GM21528 (cell line): ENCODE data around the gene NUAK1.

Experiments
- ATAC-seq: cut with Tn5 transposase; IDR thresholded peaks from one replicate; pipeline ENCODE4 v1.9.1; 2021; ENCODE audit warnings: mild to moderate bottlenecking, moderate library complexity; ENCODE audit not compliant: unreplicated experiment, low FRiP score

The NUAK1 gene

GRCh38 chr12:106138633-106139421, at the start of gene NUAK1:
NUAK1 (minus strand) TSS chr12:106138954; CDS start chr12:106138653, 301 bp downstream.
- no peak for ATAC-seq

GRCh38 chr12:106188256-106188655, 49.5 kb upstream of the NUAK1 start:
- no peak for ATAC-seq

- ATAC-seq: no peak
Measured at GRCh38 chr12:106187842-106188241, 49.1 kb upstream of the NUAK1 start.

DNA sequence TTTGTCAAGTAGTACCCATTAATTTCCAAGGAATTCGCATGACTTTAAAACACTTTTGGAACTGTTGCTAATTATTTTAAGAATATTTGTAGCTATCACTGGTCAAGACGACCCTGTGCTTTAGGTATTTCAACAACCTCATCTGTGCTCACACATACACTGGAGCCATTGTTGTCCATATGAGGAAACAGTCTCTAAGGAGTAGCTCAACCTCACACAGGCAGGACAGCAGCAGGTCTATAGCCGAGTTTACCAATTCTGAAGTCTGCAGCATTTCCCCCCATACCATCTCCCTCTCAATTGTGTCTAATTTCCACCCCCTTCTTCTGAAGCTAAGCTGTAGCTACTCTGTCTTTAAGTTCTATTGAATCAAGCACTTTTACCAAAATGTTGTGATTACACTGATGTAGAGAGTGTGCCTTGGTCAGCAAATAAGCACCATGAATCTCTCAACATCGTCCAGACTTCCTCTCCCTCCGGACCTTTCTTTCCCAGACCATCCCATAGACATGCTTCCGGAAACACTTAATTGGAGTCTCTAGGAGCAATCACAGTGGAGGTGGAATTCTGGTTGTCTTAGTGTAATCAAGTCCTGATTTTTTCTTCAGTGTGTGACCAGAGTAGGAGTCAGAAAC, 48.5 kb upstream of the NUAK1 start:
- no peak for ATAC-seq

DNA sequence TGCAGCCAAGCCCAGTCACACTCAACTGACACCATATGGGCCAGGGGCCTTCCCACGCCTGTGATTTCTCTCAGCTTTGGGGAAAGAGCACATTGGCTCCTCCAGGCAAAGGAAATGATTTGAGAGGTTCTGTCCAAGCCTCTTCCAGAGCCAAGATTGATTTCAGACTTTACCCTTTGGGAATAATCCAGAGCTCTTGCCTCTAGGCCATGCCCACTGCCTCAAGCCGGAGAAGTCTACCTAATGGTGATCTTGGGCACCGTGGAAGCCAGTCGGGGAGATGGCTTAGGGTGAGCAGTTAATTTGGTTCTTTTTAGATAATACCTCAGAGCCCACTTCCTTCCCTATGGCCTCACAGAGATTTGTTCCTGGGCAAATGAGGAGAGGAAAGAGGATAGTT, 45.0 kb upstream of the NUAK1 start:
- ATAC-seq: no peak

- no peak for ATAC-seq
Measured at GRCh38 chr12:106181401-106182114, 42.8 kb upstream of the NUAK1 start.

GRCh38 chr12:106179086-106179485, 40.3 kb upstream of the NUAK1 start:
- ATAC-seq: no peak

GRCh38 chr12:106178562-106178961, 39.8 kb upstream of the NUAK1 start:
- ATAC-seq: no peak

GRCh38 chr12:106176560-106176959, 37.8 kb upstream of the NUAK1 start:
- no peak for ATAC-seq

GRCh38 chr12:106174876-106175275, 36.1 kb upstream of the NUAK1 start:
- no peak for ATAC-seq

DNA sequence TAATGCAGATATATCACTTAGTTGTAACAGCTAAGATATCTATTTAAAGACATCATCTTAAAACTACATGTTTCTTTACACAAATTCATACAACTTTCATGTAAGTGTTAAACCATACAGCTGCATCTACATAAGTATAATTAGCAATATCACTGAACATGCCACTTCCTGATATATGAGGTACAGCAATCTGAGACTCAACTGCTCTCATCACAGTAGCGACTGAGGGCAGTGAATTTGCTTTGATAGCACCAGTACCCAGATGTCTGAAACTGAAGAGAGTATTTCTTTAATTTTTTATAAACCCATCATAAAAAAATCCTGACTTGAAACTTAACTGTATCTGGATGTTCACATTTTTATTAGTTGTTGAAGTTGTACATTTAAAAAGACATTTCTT, 34.7 kb upstream of the NUAK1 start:
- ATAC-seq: no peak

DNA sequence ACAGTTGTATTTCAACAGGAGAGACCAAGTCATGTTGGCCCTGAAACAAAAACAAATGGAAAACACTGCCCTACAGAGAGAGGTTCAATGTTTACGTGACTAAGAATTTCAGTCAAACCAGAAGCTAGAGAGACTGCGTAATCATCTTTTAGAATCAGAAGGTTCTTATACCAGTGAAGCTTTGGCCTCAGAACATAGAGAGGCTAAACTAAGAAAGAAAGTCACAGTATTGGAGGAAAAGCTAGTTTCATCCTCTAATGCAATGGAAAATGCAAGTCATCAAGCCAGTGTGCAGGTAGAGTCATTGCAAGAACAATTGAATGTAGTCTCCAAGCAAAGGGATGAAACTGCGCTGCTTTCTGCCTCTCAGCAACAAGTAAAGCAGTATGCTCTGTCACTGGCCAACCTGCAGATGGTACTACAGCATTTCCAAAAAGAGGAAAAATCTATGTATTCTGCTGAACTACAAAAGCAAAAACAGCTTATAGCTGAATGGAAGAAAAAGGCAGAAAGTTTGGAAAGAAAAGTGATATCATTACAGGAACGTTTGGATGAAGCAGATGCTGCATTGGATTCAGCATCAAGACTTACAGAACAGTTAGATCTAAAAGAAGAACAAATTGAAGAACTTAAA, 32.5 kb upstream of the NUAK1 start:
- no peak for ATAC-seq

GRCh38 chr12:106170285-106170684, 31.5 kb upstream of the NUAK1 start:
- ATAC-seq: no peak

- ATAC-seq: no peak
Measured at GRCh38 chr12:106163712-106164111, 25.0 kb upstream of the NUAK1 start.

DNA sequence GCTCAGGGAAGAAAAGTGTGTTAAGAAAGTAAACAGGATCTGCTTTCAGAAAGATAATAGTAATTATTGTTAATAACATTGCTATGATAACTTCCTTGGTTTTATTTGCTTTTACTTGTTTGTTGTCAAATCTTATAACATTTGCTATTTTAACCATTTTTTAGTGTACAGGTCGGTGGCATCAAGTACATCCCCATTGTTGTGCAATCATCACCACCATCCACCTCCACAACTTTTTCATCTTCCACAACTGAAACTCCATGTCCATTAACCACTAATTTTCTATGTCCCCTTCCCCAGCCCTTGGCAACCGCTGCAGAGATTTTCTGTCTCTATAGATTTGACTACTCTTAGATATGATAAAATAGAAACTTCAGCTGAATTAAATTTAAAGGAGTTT, 22.7 kb upstream of the NUAK1 start:
- no peak for ATAC-seq

GRCh38 chr12:106160915-106161314, 22.2 kb upstream of the NUAK1 start:
- ATAC-seq: no peak

DNA sequence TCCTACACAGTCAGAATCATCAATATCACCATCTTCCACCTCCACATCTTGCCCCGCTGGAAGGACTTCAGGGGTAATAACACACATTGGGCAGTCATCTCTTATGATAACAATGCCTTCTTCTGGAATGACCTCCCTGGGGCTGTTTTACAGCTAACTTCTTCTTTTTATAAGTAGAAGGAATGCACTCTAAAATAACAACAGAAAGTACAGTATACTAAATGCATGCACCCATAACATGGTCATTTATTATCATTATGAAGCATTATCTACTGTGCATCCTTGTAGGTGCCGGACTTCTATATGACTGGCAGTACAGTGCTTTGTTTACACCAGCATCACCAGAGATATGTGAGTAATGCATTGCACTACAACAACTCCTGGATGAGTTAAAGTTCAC, 19.0 kb upstream of the NUAK1 start:
- ATAC-seq: no peak

GRCh38 chr12:106154751-106155273, 16.1 kb upstream of the NUAK1 start:
- ATAC-seq: no peak

DNA sequence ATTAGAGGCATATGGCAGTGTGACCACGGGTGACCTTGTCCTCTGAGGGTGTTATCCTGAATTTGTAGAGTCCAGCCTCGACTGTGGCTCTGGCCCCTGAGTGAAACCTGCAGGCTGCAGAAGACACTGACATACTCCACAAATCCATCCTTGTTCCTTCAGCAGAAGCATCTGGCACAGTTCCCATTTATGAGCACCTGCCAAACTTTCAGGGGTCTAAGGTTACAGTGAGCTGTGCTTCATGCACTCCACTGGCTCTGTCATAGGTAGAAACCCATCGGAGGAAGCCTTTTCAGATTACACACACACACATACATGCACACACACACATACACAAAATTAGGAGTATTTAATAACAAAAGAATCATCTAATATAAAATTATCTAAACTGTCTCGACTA, 13.6 kb upstream of the NUAK1 start:
- no peak for ATAC-seq

- ATAC-seq: no peak
Measured at GRCh38 chr12:106150555-106150954, 11.8 kb upstream of the NUAK1 start.
